Measurements from ENCODE around the gene KRTAP2-1. TPM values are rescaled to one million over a fixed set of nuclear protein-coding genes. Genes with fewer than 3 reads are reported as not detected.
"Not testable (repeated sequence)": the region's sequence is repeated elsewhere in the genome, so short reads cannot be mapped to it uniquely, and the experiment has no call there.

KRTAP2-1 gene
- total RNA-seq, 1 donor from 2014 or later: not detected

DNA sequence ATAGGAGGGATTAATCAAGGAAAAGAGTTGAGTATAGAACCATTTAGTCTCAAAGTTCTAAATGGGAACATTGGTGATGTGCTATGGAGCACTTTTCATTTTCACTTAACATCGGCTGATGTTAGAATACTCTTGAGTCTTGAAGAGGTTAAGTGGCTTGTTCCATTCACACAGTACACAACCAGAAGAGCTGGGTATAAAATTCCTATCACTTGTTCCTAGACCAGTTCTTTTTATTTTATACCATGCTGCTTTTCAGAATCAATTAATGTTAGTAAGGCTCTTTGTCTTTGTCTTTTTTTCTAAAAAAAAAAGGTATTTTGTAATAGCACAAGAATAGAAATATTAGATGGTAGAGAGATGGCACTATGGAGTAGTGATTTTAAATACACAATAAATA, 4.2 kb downstream of the KRTAP2-1 start:
- no peaks in the 10 kb centered on the region for H3K4me1 ChIP-seq
- no peaks in the 10 kb centered on the region for H3K9me3 ChIP-seq

DNA sequence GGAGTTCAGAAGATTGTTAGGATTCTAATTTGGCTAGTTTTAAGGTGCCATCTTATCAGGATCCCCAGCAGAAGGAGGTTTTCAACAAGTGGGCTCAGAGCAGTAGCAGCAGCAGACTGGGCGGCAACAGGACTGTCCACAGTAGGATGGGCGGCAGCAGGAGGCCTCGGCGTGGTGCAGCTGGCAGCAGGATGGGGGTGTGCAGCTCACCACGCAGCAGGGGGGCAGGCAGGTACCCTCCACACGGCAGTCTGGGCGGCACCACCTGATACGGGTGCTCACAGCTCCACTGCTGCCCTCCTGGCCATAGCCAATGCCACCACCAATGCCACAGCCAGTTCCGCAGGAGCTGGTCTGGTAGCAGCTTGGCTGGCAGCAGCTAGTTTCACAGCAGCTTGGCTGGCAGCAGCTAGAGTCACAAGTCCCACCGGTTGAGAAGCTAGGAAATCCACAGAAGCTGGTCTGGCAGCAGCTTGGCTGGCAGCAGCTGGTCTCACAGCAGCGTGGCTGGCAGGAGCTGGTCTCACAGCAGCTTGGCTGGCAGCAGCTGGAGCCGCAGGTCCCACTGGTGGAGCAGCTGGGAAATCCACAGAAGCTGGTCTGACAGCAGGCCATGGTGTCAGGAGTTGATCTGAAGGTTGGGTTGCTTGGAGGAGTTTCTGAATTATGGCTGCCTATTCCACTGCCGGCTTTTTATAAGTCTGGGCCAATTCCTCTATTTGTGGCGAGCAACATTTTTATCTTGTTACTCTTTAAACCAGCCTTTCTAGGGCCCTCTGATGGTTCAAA, 6.1 kb downstream of the KRTAP2-1 start, which contains the start of gene KRTAP1-1:
Gene KRTAP1-1 (minus strand): TSS at position 668 of the 789 bp plus-strand sequence. CDS start 53 bp downstream, at position 615.
- intact Hi-C loops (cut with DNase I); H3K4me1 ChIP-seq; H3K4me3 ChIP-seq; H3K27me3 ChIP-seq (ENCODE audit: low read depth); H3K36me3 ChIP-seq; DNase-seq; H3K27ac ChIP-seq; H3K9me3 ChIP-seq; ATAC-seq: not testable (repeated sequence)

More for the DNA sequence above, 4.2 kb downstream of the KRTAP2-1 start:
- TF ChIP-seq, protein P1, sequence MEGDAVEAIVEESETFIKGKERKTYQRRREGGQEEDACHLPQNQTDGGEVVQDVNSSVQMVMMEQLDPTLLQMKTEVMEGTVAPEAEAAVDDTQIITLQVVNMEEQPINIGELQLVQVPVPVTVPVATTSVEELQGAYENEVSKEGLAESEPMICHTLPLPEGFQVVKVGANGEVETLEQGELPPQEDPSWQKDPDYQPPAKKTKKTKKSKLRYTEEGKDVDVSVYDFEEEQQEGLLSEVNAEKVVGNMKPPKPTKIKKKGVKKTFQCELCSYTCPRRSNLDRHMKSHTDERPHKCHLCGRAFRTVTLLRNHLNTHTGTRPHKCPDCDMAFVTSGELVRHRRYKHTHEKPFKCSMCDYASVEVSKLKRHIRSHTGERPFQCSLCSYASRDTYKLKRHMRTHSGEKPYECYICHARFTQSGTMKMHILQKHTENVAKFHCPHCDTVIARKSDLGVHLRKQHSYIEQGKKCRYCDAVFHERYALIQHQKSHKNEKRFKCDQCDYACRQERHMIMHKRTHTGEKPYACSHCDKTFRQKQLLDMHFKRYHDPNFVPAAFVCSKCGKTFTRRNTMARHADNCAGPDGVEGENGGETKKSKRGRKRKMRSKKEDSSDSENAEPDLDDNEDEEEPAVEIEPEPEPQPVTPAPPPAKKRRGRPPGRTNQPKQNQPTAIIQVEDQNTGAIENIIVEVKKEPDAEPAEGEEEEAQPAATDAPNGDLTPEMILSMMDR (IDR thresholded peaks at IDR 0.05): no peak
- Histone ChIP-seq H3K36me3 (no peaks in the 10 kb centered on the region), H3K27ac (no peak overlapping the region), H3K4me3 (no peak overlapping the region), H3K27me3 (ENCODE audit: low read depth) (peaks cover 9% of the 10 kb centered on the region)
- ATAC-seq: no peak
- DNase-seq: no peak
- intact Hi-C loops (cut with DNase I): no loop called here

DNA sequence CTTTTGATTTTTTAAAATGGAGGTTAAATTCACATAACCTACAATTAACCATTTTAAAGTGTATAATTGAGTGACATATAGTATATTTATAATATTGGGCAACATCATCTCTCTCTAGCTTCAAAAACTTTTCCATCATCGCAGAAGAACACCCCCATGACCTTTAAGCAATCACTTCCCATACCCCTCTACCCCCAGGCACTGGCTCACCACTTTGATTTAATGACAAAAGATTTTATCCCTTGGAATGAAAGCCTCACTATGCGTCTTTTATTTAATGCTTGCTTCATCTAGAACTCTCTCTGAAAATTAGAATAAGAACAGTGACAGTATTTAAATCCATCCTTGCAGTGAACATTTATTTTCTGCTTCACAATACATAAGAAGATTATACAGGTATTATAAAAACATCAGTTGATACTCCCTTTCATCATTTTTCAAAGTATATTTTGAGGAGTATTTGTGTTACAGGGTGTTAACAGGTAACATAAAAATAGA, 9.2 kb downstream of the KRTAP2-1 start:
- Histone ChIP-seq H3K4me1 (no peaks in the 10 kb centered on the region), H3K4me3 (no peak overlapping the region), H3K9me3 (no peaks in the 10 kb centered on the region), H3K36me3 (no peaks in the 10 kb centered on the region), H3K27me3 (ENCODE audit: low read depth) (no peaks in the 10 kb centered on the region), H3K27ac (no peak overlapping the region)
- ATAC-seq (no peak), DNase-seq (no peak)
- TF ChIP-seq, protein P1 (IDR thresholded peaks at IDR 0.05): no peak
- intact Hi-C loops (cut with DNase I): no loop called here

DNA sequence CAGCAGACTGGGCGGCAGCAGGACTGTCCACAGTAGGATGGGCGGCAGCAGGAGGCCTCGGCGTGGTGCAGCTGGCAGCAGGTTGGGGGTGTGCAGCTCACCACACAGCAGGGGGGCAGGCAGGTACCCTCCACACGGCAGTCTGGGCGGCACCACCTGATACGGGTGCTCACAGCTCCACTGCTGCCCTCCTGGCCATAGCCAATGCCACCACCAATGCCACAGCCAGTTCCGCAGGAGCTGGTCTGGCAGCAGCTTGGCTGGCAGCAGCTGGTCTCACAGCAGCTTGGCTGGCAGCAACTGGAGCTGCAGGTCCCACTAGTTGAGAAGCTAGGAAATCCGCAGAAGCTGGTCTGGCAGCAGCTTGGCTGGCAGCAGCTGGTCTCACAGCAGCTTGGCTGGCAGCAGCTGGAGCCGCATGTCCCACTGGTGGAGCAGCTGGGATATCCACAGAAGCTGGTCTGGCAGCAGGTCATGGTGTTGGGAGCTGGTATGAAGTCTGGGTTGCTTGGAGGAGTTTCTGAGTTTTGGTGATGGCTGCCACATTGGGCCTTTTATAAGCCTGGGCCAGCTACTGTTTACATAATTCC, 12.7 kb downstream of the KRTAP2-1 start, which contains the start of gene KRTAP1-3:
Gene KRTAP1-3 (minus strand): TSS at position 529 of the 590 bp plus-strand sequence. CDS start 53 bp downstream, at position 476.
- H3K4me3 ChIP-seq; H3K36me3 ChIP-seq; H3K27ac ChIP-seq; H3K4me1 ChIP-seq; ATAC-seq; intact Hi-C loops (cut with DNase I); H3K27me3 ChIP-seq (ENCODE audit: low read depth); H3K9me3 ChIP-seq; DNase-seq: not testable (repeated sequence)

DNA sequence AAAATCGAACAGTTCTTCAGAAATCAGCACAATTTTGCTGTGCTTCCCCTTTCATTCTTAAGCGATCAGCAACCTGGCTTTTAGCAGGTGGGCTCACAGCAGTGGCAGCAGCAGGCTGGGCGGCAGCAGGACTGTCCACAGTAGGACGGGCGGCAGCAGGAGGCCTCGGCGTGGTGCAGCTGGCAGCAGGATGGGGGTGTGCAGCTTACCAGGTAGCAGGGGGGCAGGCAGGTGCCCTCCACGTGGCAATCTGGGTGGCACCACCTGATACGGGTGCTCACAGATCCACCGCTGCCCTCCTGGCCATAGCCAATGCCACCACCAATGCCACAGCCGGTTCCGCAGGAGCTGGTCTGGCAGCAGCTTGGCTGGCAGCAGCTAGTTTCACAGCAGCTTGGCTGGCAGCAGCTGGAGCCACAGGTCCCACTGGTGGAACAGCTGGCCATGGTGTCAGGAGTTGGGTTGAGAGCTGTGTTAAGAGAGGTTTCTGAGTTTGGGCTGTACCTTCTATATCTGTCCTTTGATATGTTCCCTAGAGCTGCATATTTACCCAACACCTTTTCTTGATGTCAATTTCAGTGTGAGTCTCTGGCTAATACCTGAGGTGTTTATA, 17.4 kb downstream of the KRTAP2-1 start, which contains the start of gene KRTAP1-4:
Gene KRTAP1-4 (minus strand): TSS at position 563 of the 613 bp plus-strand sequence. CDS start 117 bp downstream, at position 446.
- Histone ChIP-seq H3K27me3 (ENCODE audit: low read depth) (no peaks in the 10 kb centered on the region), H3K27ac (no peak within 1 kb of the TSS), H3K4me3 (no peak within 1 kb of the TSS), H3K36me3 (no peaks in the 10 kb centered on the region), H3K4me1 (no peaks in the 10 kb centered on the region), H3K9me3 (no peaks in the 10 kb centered on the region)
- TF ChIP-seq, protein P1 (IDR thresholded peaks at IDR 0.05): no peak
- ATAC-seq (no peak), DNase-seq (no peak)
- intact Hi-C loops (cut with DNase I): no loop called here

DNA sequence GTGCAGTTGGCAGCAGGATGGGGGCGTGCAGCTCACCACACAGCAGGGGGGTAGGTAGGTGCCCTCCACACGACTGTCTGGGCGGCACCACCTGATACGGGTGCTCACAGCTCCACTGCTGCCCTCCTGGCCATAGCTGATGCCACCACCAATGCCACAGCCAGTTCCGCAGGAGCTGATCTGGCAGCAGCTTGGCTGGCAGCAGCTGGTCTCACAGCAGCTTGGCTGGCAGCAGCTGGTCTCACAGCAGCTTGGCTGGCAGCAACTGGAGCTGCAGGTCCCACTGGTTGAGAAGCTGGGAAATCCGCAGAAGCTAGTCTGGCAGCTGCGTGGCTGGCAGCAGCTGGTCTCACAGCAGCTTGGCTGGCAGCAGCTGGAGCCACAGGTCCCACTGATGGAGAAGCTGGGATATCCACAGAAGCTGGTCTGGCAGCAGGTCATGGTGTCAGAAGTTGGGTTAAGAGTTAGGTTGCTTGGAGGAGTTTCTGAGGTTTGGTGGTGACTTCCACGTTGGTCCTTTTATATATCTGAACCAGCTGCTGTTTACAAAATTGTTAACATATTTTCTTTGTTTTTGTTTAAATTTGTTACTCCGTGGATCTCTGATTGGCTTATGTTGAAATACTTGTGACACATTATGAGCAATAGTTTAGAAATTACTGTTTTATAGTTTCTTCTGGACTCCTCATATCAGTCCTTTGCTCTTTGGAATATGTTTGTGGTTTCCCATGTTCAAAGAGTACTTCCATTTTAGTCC, 20.2 kb downstream of the KRTAP2-1 start, which contains the start of gene KRTAP1-5:
Gene KRTAP1-5 (minus strand): TSS at position 494 of the 757 bp plus-strand sequence. CDS start 53 bp downstream, at position 441.
- TF ChIP-seq, protein P1 (IDR thresholded peaks at IDR 0.05): no peak
- no peak within 1 kb of the TSS for H3K4me3 ChIP-seq
- H3K27me3 ChIP-seq (ENCODE audit: low read depth): no peaks in the 10 kb centered on the region
- intact Hi-C loops (cut with DNase I): no loop called here
- H3K36me3 ChIP-seq: no peaks in the 10 kb centered on the region
- H3K9me3 ChIP-seq: no peaks in the 10 kb centered on the region
- H3K4me1 ChIP-seq: no peaks in the 10 kb centered on the region
- no peak within 1 kb of the TSS for H3K27ac ChIP-seq
- no peak for DNase-seq
- no peak for ATAC-seq
